ENCODE data around the gene CMSS1. TPM values are rescaled to one million over a fixed set of nuclear protein-coding genes. Genes with fewer than 3 reads are reported as not detected.

CMSS1 gene
- total RNA-seq, 1 experiment from 2014 or later = 86.3 TPM

GRCh38 chr3:100044369-100044768 lies 226.7 kb downstream of the CMSS1 start:
- H3K4me1 ChIP-seq (ENCODE audit: control insufficient read depth, insufficient read depth, low read length) = peaks cover 57% of the 10 kb centered on the region
- POLR2A ChIA-PET = no interaction called here

DNA sequence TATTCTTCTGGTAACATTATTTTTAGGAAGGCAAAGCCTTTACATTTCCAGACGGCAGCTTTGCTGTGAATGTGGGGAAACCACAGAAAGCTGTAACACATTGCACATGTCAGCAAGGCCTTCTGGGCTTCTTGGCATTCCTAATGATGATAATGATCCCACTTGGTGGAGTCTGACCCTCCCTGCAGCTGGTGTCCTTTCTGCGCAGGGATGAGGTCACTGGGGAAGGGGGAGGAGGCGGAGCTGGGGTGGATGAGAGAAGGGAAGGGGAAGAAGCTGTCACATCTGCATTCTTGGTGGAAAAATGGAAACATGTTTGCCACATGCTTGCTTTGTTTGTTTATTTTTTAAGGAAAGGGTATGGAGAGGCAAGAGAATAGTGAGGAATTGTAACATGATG lies 228.0 kb downstream of the CMSS1 start:
- CTCF ChIA-PET = no interaction called here
- intact Hi-C loops (cut with micrococcal nuclease; ENCODE audit: unreplicated experiment) = loop anchor here (5.0 kb wide), 1 partner anchor 203 kb away; no protein-coding TSS in a partner anchor
- Histone ChIP-seq H3K9me3 (ENCODE audit: control insufficient read depth, insufficient read depth, low read depth, low read length) (no peaks in the 10 kb centered on the region), H3K27me3 (ENCODE audit: control insufficient read depth, insufficient read depth, low read length) (no peaks in the 10 kb centered on the region), H3K4me3 (ENCODE audit: low read depth in 2 of 2, low read length in 2 of 2) (no peak overlapping the region), H3K27ac (ENCODE audit: low read length) (peak overlapping the region; percentile 91), H3K36me3 (ENCODE audit: control insufficient read depth, insufficient read depth, low read length) (no peaks in the 10 kb centered on the region), H3K4me1 (ENCODE audit: control insufficient read depth, insufficient read depth, low read length) (peaks cover 52% of the 10 kb centered on the region)
- in situ Hi-C loops (cut with HindIII; ENCODE audit: low pct_unique_long_range_greater_than_20kb, low sequenced_read_pairs) = no loop called here
- no peak for TF ChIP-seq SIN3A (IDR thresholded peaks at IDR 0.05; ENCODE audit: borderline replicate concordance, insufficient read depth, low read depth, low read length)
- TF ChIP-seq POLR2AphosphoS5 (IDR thresholded peaks at IDR 0.05; ENCODE audit: low read depth, low read length) = no peak
- no peak for TF ChIP-seq REST (IDR thresholded peaks at IDR 0.05; ENCODE audit: insufficient read depth in 1 of 2, low read depth in 2 of 2, low read length in 1 of 2)
- TF ChIP-seq, protein P1, sequence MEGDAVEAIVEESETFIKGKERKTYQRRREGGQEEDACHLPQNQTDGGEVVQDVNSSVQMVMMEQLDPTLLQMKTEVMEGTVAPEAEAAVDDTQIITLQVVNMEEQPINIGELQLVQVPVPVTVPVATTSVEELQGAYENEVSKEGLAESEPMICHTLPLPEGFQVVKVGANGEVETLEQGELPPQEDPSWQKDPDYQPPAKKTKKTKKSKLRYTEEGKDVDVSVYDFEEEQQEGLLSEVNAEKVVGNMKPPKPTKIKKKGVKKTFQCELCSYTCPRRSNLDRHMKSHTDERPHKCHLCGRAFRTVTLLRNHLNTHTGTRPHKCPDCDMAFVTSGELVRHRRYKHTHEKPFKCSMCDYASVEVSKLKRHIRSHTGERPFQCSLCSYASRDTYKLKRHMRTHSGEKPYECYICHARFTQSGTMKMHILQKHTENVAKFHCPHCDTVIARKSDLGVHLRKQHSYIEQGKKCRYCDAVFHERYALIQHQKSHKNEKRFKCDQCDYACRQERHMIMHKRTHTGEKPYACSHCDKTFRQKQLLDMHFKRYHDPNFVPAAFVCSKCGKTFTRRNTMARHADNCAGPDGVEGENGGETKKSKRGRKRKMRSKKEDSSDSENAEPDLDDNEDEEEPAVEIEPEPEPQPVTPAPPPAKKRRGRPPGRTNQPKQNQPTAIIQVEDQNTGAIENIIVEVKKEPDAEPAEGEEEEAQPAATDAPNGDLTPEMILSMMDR (IDR thresholded peaks at IDR 0.05) = no peak
- TF ChIP-seq TCF7L2 (IDR thresholded peaks at IDR 0.05; ENCODE audit: low read depth, low read length) = no peak
- no TSS peak for BruUV-seq (replicated peaks)
- no peak for DNase-seq (ENCODE audit: low read depth, low spot score)
- POLR2A ChIA-PET = no interaction called here
- no peak for ATAC-seq

More at GRCh38 chr3:100044369-100044768, 226.7 kb downstream of the CMSS1 start:
- Histone ChIP-seq H3K9me3 (ENCODE audit: control insufficient read depth, insufficient read depth, low read depth, low read length) (no peaks in the 10 kb centered on the region), H3K27me3 (ENCODE audit: control insufficient read depth, insufficient read depth, low read length) (no peaks in the 10 kb centered on the region), H3K36me3 (ENCODE audit: control insufficient read depth, insufficient read depth, low read length) (no peaks in the 10 kb centered on the region), H3K27ac (ENCODE audit: low read length) (peak overlapping the region; percentile 51), H3K4me3 (ENCODE audit: low read depth in 2 of 2, low read length in 2 of 2) (no peak overlapping the region)
- TF ChIP-seq, protein P1 (IDR thresholded peaks at IDR 0.05) = no peak
- TF ChIP-seq SIN3A (IDR thresholded peaks at IDR 0.05; ENCODE audit: borderline replicate concordance, insufficient read depth, low read depth, low read length) = no peak
- no peak for TF ChIP-seq REST (IDR thresholded peaks at IDR 0.05; ENCODE audit: insufficient read depth in 1 of 2, low read depth in 2 of 2, low read length in 1 of 2)
- TF ChIP-seq POLR2AphosphoS5 (IDR thresholded peaks at IDR 0.05; ENCODE audit: low read depth, low read length) = no peak
- TF ChIP-seq TCF7L2 (IDR thresholded peaks at IDR 0.05; ENCODE audit: low read depth, low read length) = no peak
- DNase-seq (ENCODE audit: low read depth, low spot score) = no peak
- no peak for ATAC-seq
- in situ Hi-C loops (cut with HindIII; ENCODE audit: low pct_unique_long_range_greater_than_20kb, low sequenced_read_pairs) = no loop called here
- intact Hi-C loops (cut with micrococcal nuclease; ENCODE audit: unreplicated experiment) = no loop called here
- BruUV-seq (replicated peaks) = no TSS peak
- CTCF ChIA-PET = no interaction called here
